GM23248 (cell line): ENCODE data around the gene MVB12B.

ENCODE experiments used
- EZH2 ChIP-seq: fragments of 200-600 bp; sonication (generic); IDR thresholded peaks from 2 replicates; pipeline ENCODE4 v1.6.1; 2018; ENCODE audit warnings: antibody characterized with exemption, mild to moderate bottlenecking; ENCODE audit not compliant: insufficient read depth, poor library complexity, severe bottlenecking
- EZH2phosphoT487 ChIP-seq: fragments of 200-600 bp; sonication (generic); IDR thresholded peaks from 2 replicates; pipeline ENCODE4 v1.6.1; 2018; ENCODE audit warnings: antibody characterized with exemption, moderate library complexity, mild to moderate bottlenecking, low read depth; ENCODE audit not compliant: insufficient read depth

- TF ChIP-seq EZH2 (no peak), EZH2phosphoT487 (no peak)
Measured at GRCh38 chr9:126342621-126343031, 16.0 kb downstream of the MVB12B start.
